ENCODE measurements around the gene PTHLH. TPM values are rescaled to one million over a fixed set of nuclear protein-coding genes. Genes with fewer than 3 reads are reported as not detected.

The PTHLH gene
- total and polyA plus RNA-seq, 12 donors = 0.11 to 0.55 (median 0.30) TPM; not detected in 6

DNA sequence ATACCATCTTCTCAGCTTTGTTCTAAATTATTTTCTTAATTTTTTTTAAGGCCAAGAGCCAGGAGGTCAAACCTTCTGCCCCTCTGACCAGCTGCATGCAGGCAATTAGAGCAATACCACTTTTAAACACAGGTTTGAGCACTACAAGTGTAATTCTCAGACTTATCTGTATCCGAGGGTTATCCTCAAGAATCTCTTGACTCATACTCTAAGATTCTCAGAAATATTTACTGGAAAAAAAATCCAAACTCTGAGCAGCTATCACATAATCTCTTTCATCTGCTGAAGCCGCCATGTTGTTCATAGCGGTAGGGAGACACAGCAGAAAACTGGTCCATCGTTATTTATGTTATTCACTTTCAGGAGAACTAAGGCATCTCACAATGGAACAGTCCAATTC, 27.4 kb upstream of the PTHLH start:
- no peaks in the 10 kb centered on the region for H3K9me3 ChIP-seq (replicated peaks in 1 of 3)
- no peak for TF ChIP-seq POLR2A (IDR thresholded peaks at IDR 0.05)
- TF ChIP-seq, protein P1, sequence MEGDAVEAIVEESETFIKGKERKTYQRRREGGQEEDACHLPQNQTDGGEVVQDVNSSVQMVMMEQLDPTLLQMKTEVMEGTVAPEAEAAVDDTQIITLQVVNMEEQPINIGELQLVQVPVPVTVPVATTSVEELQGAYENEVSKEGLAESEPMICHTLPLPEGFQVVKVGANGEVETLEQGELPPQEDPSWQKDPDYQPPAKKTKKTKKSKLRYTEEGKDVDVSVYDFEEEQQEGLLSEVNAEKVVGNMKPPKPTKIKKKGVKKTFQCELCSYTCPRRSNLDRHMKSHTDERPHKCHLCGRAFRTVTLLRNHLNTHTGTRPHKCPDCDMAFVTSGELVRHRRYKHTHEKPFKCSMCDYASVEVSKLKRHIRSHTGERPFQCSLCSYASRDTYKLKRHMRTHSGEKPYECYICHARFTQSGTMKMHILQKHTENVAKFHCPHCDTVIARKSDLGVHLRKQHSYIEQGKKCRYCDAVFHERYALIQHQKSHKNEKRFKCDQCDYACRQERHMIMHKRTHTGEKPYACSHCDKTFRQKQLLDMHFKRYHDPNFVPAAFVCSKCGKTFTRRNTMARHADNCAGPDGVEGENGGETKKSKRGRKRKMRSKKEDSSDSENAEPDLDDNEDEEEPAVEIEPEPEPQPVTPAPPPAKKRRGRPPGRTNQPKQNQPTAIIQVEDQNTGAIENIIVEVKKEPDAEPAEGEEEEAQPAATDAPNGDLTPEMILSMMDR (IDR thresholded peaks at IDR 0.05) = no peak
- 82 to 85% (median 84%) methylated on average over 4 of the region's 4 CpGs for WGBS, 4 donors
- intact Hi-C loops (cut with DNase I) = no loop called here
- no peak overlapping the region for H3K27ac ChIP-seq
- H3K36me3 ChIP-seq (replicated peaks in 1 of 2) = no peaks in the 10 kb centered on the region
- no peak for DNase-seq
- H3K4me3 ChIP-seq = no peak overlapping the region
- H3K27me3 ChIP-seq = no peaks in the 10 kb centered on the region
- no peaks in the 10 kb centered on the region for H3K4me1 ChIP-seq (replicated peaks in 1 of 2)

- H3K36me3 ChIP-seq (replicated peaks in 1 of 2) = no peaks in the 10 kb centered on the region
- DNase-seq = no peak
- no peak overlapping the region for H3K4me3 ChIP-seq
- no peaks in the 10 kb centered on the region for H3K9me3 ChIP-seq (replicated peaks in 1 of 3)
- intact Hi-C loops (cut with DNase I) = no loop called here
- TF ChIP-seq, protein P1 (IDR thresholded peaks at IDR 0.05) = no peak
- TF ChIP-seq POLR2A (IDR thresholded peaks at IDR 0.05) = no peak
- H3K4me1 ChIP-seq (replicated peaks in 1 of 2) = no peaks in the 10 kb centered on the region
- no peaks in the 10 kb centered on the region for H3K27me3 ChIP-seq
- WGBS, 4 donors = 72 to 85% (median 81%) methylated on average over 2 of the region's 2 CpGs
- no peak overlapping the region for H3K27ac ChIP-seq
Observed at GRCh38 chr12:27999521-27999920, 27.0 kb upstream of the PTHLH start.

DNA sequence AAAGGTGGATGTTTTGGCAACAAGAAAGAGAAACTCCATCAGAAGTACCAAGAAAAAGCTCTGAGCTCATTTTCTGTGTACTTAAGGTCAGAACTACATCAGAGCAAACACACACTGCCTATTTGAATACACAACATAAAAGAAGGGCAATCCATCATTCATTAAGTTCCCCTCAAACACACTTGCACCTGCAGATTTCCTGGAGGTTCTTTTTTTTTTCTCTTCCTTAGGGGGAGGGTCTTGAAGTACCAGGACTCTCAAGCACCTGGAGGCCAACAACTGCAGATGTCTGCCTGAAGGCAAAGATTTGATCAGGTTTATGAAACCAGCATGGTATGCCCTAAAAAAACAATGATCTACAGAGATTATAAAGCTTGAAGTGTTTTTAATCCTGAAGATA, 26.1 kb upstream of the PTHLH start:
- no peaks in the 10 kb centered on the region for H3K9me3 ChIP-seq (replicated peaks in 1 of 3)
- TF ChIP-seq POLR2A (IDR thresholded peaks at IDR 0.05) = no peak
- TF ChIP-seq, protein P1 (IDR thresholded peaks at IDR 0.05) = no peak
- no peak overlapping the region for H3K27ac ChIP-seq
- no peaks in the 10 kb centered on the region for H3K36me3 ChIP-seq (replicated peaks in 1 of 2)
- H3K27me3 ChIP-seq = no peaks in the 10 kb centered on the region
- H3K4me1 ChIP-seq (replicated peaks in 1 of 2) = peaks cover 0 to 3% of the 10 kb centered on the region in 2 donors
- intact Hi-C loops (cut with DNase I) = no loop called here
- no peak for DNase-seq
- no peak overlapping the region for H3K4me3 ChIP-seq

DNA sequence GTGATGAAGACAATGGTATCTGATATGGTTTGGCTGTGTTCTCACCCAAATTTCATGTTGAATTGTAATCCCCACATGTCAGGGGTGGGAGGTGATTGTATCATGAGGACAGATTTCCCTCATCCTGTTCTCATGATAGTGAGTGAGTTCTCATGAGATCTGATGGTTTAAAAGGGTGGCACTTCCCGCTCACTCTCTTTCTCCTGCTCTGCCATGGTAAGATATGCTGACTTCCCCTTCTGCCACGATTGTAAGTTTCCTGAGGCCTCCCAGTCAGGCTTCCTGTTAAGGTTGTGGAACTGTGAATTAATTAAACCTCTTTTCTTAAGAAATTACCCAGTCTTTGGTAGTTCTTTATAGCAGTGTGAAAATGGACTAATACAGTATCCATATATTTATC, 25.6 kb upstream of the PTHLH start:
- no peak for DNase-seq
- TF ChIP-seq, protein P1 (IDR thresholded peaks at IDR 0.05) = no peak
- TF ChIP-seq POLR2A (IDR thresholded peaks at IDR 0.05) = no peak
- Histone ChIP-seq H3K9me3 (replicated peaks in 1 of 3) (no peaks in the 10 kb centered on the region), H3K4me1 (replicated peaks in 1 of 2) (peaks cover 0 to 4% of the 10 kb centered on the region in 2 donors), H3K4me3 (no peak overlapping the region), H3K36me3 (replicated peaks in 1 of 2) (no peaks in the 10 kb centered on the region), H3K27me3 (no peaks in the 10 kb centered on the region), H3K27ac (no peak overlapping the region)
- intact Hi-C loops (cut with DNase I) = no loop called here
- 62 to 69% (median 65%) methylated on average over 2 of the region's 2 CpGs for WGBS, 4 donors
